ENCODE results near the gene ITGA2.

The ITGA2 gene

DNA sequence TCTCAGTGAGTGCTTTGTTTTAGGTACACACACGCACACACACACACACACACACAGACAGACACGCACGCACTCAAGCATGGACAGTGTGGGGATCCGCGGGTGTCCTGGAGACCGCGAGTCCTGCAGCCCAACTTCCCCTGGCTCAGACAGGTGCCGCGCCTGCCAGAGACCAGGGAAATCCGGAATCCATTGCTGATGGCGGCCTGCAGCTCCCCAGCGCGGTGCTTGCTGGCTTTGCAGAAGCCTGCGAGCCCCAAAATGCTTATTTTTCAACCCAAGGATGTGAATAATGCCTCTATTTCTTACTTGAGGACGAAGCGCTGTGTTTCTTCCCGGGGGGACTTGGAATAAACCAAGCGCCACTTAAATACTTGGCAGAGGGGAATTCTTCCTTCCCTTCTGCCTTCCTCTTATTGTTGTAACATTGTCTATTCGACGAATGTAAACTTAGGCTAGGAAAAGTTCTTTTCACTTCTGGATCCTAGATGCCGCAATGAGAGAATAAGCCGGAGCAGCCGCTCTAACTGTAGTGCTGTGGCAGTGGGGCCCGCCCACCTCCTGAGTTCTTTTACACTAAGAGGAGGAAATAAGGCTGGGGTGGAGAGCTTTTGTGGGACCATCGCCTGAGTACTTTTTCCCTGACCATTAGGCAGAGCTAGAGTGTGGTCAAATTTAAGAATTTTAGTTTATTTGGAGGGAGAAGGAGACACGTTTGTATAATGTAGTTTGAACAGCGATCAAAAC is 802 bp downstream of the ITGA2 start:
- H3K9ac ChIP-seq (ENCODE audit: low read depth, low read length), result peak overlapping the region; percentile 65

DNA sequence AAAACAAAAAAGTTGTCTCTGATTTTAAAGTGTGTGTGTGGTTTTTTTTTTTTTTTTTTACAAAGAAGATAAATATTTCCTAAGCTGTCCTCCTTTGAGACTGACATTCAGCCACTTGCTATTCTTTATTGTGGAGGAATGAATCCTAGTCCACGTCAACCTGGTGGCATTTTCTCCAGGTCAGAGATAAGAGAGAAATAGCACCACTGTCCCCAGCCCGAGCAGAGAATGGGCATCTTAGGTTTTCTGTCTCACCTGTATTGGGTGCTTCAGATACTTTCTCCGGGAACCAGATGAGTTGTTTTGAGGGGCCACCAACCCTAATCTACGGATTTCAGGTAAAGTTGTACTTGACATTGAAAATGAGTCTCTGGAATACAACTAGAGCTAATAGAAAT is 1.4 kb downstream of the ITGA2 start:
- no peaks in the 10 kb centered on the region for H3K27me3 ChIP-seq (ENCODE audit: control insufficient read depth, insufficient read depth, low read length)
- peak overlapping the region; percentile 78 for H3K4me3 ChIP-seq (ENCODE audit: low read length)
- peaks cover 29% of the 10 kb centered on the region for H3K4me1 ChIP-seq (ENCODE audit: control insufficient read depth, insufficient read depth, low read length)

More for the DNA sequence above, 802 bp downstream of the ITGA2 start:
- peak overlapping the region; percentile 99 for H3K4me2 ChIP-seq (ENCODE audit: low read length)
- peak overlapping the region; percentile 78 for H3K4me3 ChIP-seq (ENCODE audit: low read length)
- peaks cover 35% of the 10 kb centered on the region for H3K4me1 ChIP-seq (ENCODE audit: control insufficient read depth, insufficient read depth, low read length)
- H3K9me3 ChIP-seq (replicated peaks; ENCODE audit: low read length), result no peaks in the 10 kb centered on the region
- no peaks in the 10 kb centered on the region for H3K27me3 ChIP-seq (ENCODE audit: control insufficient read depth, insufficient read depth, low read length)
- H3K36me3 ChIP-seq (ENCODE audit: insufficient read depth, low read length), result peaks cover 6% of the 10 kb centered on the region

DNA sequence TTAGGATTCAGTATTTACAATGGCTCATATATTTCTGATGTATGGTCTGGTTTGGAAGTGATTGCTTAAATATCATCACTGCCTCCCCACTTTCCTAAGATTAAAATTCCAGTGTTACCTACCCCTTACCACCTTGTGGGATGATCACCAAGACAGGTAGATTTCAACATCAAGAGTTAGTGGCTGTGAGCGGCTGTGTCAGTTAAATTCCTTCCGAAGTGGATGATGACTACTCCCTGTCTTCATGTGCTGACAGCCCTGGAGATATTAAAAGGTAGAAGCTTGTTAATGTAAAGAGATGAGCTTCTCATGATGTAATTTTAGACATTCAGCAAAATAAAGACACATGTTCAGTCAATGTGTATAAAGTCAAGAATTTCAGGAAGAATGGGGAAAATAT is 4.2 kb downstream of the ITGA2 start:
- Histone ChIP-seq H3K4me3 (ENCODE audit: low read length) (no peak overlapping the region), H3K4me1 (ENCODE audit: control insufficient read depth, insufficient read depth, low read length) (peaks cover 22% of the 10 kb centered on the region), H3K9me3 (replicated peaks; ENCODE audit: low read length) (no peaks in the 10 kb centered on the region), H3K9ac (ENCODE audit: low read depth, low read length) (no peak overlapping the region), H3K36me3 (ENCODE audit: insufficient read depth, low read length) (peaks cover 9% of the 10 kb centered on the region), H3K4me2 (ENCODE audit: low read length) (no peak overlapping the region), H3K27me3 (ENCODE audit: control insufficient read depth, insufficient read depth, low read length) (no peaks in the 10 kb centered on the region)

More for the DNA sequence above, 1.4 kb downstream of the ITGA2 start:
- Histone ChIP-seq H3K36me3 (ENCODE audit: insufficient read depth, low read length) (peaks cover 6% of the 10 kb centered on the region), H3K9ac (ENCODE audit: low read depth, low read length) (peak overlapping the region; percentile 65), H3K9me3 (replicated peaks; ENCODE audit: low read length) (no peaks in the 10 kb centered on the region), H3K4me2 (ENCODE audit: low read length) (peak overlapping the region; percentile 99)

DNA sequence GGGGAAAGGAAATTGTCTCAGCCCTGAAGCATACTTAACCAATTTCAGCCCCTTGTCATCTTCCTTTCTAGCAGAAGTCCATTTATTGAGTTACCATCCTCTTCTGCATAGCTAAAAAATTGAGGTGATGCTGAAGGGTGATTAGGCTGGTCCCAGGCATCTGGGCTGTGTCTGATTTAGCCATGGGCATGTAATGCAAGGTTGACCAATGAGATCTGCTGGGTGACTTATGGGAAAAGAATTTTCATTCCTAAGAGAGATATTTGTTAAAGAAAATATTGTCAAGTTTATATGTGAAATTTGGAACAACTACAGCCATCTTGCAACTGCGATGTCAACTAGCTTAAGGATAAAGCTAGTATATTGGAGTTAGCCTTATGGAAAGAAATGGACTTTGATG is 5.1 kb downstream of the ITGA2 start:
- Histone ChIP-seq H3K27me3 (ENCODE audit: control insufficient read depth, insufficient read depth, low read length) (no peaks in the 10 kb centered on the region), H3K4me3 (ENCODE audit: low read length) (no peak overlapping the region), H3K9me3 (replicated peaks; ENCODE audit: low read length) (no peaks in the 10 kb centered on the region), H3K36me3 (ENCODE audit: insufficient read depth, low read length) (peaks cover 9% of the 10 kb centered on the region), H3K9ac (ENCODE audit: low read depth, low read length) (no peak overlapping the region), H3K4me2 (ENCODE audit: low read length) (no peak overlapping the region), H3K4me1 (ENCODE audit: control insufficient read depth, insufficient read depth, low read length) (peaks cover 16% of the 10 kb centered on the region)

DNA sequence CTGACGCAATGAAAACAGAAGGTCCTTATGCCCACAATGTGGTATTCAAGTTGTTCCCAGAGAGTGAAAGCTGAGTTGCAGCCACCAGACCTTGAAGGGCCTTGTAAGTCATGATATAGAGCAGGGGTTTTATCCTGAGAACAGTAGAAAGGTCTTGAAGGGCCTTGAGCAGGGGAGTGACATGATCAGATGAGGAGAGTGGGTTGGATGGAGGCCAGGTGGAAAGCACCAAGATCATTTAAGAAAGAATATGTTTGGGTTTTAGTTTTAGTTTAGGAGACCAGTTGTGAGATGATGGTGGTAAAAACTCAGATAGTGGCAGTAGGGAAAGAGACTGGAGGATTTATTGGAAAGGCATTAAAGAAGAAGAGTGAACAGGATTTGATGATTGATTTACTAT is 5.9 kb downstream of the ITGA2 start:
- Histone ChIP-seq H3K9ac (ENCODE audit: low read depth, low read length) (no peak overlapping the region), H3K4me3 (ENCODE audit: low read length) (no peak overlapping the region), H3K9me3 (replicated peaks; ENCODE audit: low read length) (no peaks in the 10 kb centered on the region), H3K4me2 (ENCODE audit: low read length) (no peak overlapping the region), H3K36me3 (ENCODE audit: insufficient read depth, low read length) (peaks cover 9% of the 10 kb centered on the region), H3K4me1 (ENCODE audit: control insufficient read depth, insufficient read depth, low read length) (peaks cover 16% of the 10 kb centered on the region), H3K27me3 (ENCODE audit: control insufficient read depth, insufficient read depth, low read length) (no peaks in the 10 kb centered on the region)

DNA sequence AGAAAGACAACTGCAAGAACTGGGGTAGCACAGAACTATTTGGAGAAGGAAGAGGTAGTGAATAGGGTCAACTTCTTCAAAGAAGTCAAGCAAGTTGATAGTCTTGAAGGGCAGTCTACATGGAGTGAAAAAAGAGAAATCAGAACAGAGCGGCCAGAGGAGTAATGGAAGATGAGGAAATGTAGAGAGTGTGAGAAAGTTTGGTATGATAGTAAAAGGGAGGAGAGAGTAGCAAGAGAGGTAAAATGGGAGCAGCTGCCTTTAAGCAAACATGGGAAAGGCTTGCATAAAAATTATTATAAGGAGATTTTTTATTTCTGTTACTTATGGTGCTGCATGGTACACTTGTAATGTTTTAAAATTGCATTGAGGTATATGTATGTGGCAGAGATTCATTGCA is 6.8 kb downstream of the ITGA2 start:
- H3K4me1 ChIP-seq (ENCODE audit: control insufficient read depth, insufficient read depth, low read length), result peaks cover 8% of the 10 kb centered on the region
- H3K36me3 ChIP-seq (ENCODE audit: insufficient read depth, low read length), result peaks cover 9% of the 10 kb centered on the region

DNA sequence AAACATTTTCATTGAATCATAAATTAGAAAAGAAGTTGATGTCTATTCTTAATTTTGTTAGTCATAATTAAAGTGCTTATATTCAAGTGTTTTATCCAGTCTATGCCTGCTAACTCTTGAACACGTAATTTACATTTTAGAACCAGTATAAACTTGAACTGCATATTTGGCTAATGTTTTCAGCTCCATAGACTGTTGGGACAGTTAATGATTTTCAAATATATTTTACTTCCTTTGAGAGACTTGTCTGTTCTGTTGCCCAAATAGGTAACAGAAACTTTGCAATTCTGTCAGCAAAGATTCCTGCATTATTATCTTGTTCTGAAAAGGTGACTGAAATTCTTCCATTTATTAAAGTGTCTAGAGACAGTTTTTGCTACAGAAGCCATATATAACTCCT is 7.8 kb downstream of the ITGA2 start:
- no peak overlapping the region for H3K9ac ChIP-seq (ENCODE audit: low read depth, low read length)
- no peaks in the 10 kb centered on the region for H3K27me3 ChIP-seq (ENCODE audit: control insufficient read depth, insufficient read depth, low read length)
- H3K4me1 ChIP-seq (ENCODE audit: control insufficient read depth, insufficient read depth, low read length), result peaks cover 6% of the 10 kb centered on the region
- H3K9me3 ChIP-seq (replicated peaks; ENCODE audit: low read length), result no peaks in the 10 kb centered on the region
- peak overlapping the region; percentile 38 for H3K4me2 ChIP-seq (ENCODE audit: low read length)
- H3K36me3 ChIP-seq (ENCODE audit: insufficient read depth, low read length), result peaks cover 9% of the 10 kb centered on the region
- no peak overlapping the region for H3K4me3 ChIP-seq (ENCODE audit: low read length)

More for the DNA sequence above, 6.8 kb downstream of the ITGA2 start:
- Histone ChIP-seq H3K9me3 (replicated peaks; ENCODE audit: low read length) (no peaks in the 10 kb centered on the region), H3K4me3 (ENCODE audit: low read length) (no peak overlapping the region), H3K27me3 (ENCODE audit: control insufficient read depth, insufficient read depth, low read length) (no peaks in the 10 kb centered on the region), H3K4me2 (ENCODE audit: low read length) (no peak overlapping the region), H3K9ac (ENCODE audit: low read depth, low read length) (no peak overlapping the region)

DNA sequence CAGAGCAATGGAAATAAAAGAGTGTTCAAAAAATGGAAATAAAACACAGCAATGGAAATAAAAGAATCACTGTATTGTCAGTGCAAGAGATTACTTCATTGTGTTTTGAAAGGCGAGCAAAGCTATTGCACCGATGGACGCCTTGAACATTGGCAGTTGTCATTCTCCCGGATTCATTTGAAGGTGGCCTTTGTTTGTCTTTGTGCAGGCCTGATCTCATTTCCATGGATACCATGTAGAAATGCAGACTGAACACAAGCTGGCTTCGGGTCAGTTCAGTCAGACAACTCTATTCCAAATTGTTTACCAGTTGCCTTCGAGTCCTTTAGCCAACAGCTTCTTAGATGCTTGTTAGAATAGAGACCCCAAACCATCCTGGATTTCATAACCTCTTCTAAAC is 8.3 kb downstream of the ITGA2 start:
- Histone ChIP-seq H3K4me3 (ENCODE audit: low read length) (no peak overlapping the region), H3K36me3 (ENCODE audit: insufficient read depth, low read length) (peaks cover 7% of the 10 kb centered on the region), H3K27me3 (ENCODE audit: control insufficient read depth, insufficient read depth, low read length) (no peaks in the 10 kb centered on the region), H3K4me2 (ENCODE audit: low read length) (peak overlapping the region; percentile 38), H3K4me1 (ENCODE audit: control insufficient read depth, insufficient read depth, low read length) (peaks cover 6% of the 10 kb centered on the region), H3K9ac (ENCODE audit: low read depth, low read length) (no peak overlapping the region), H3K9me3 (replicated peaks; ENCODE audit: low read length) (no peaks in the 10 kb centered on the region)

DNA sequence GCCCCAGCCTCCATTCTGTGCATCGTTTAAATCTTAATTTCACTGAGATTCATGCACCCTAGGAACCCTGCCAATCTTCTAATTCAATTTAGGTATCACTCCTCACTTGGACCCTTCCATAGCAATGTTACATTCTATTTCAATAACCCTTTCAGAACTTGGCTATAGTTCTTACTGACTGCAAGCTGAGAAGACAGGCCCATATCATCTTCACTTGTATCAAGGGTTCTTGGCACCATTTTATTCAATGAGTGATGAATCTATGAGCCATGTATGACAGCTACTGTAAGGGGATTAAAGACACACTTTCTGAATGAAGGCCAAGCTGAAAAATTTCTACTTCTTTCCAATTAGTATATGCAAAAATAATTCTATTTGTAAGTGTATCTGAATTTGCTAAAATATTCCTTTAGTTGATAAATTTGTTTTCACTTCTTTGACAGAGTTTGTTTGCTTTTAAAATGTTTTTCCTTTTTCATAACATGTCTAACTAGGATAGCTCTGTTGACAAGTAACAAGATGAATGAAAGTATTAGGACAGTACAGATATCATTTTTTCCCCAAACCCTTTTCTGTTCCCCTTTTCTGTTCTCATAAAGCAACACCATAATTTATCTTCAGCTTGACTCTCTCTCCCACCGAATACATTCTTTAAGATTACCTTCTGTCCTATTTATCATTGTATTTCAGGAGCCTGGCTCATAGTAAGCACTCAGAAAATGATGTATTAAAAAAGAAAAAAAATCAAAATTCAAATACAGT is 9.6 kb downstream of the ITGA2 start:
- Histone ChIP-seq H3K4me1 (ENCODE audit: control insufficient read depth, insufficient read depth, low read length) (peaks cover 11% of the 10 kb centered on the region), H3K4me2 (ENCODE audit: low read length) (no peak overlapping the region), H3K9me3 (replicated peaks; ENCODE audit: low read length) (no peaks in the 10 kb centered on the region), H3K36me3 (ENCODE audit: insufficient read depth, low read length) (peaks cover 3% of the 10 kb centered on the region), H3K9ac (ENCODE audit: low read depth, low read length) (no peak overlapping the region), H3K27me3 (ENCODE audit: control insufficient read depth, insufficient read depth, low read length) (no peaks in the 10 kb centered on the region), H3K4me3 (ENCODE audit: low read length) (no peak overlapping the region)

DNA sequence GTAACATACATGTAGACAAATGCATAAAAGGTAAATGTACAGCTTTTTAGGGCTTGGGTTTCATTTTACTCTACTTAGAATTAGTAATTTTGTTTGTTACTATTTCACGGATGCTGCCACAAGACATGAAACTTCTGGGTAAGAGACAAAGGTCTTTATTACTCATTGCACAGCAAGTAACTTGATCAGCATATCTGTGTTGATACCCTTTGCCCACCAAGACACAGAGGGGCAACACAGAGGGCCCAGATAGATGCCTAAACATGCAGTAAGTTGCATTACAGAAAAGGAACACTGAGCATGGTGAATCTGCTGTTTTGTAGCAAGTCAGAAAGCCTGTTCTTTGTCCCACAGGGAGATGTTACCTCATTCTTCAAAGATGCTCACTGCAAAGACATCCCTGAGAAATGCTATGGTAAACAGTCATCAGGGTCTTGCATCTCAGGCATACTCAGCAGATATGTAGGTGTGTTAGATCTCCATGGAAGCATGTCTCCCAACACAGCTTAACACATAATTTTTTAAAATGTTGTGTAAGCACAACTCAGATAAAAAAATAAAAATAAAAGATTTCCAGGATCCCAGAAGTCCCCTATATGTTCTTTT is 10.3 kb downstream of the ITGA2 start:
- Histone ChIP-seq H3K9ac (ENCODE audit: low read depth, low read length) (no peak overlapping the region), H3K4me1 (ENCODE audit: control insufficient read depth, insufficient read depth, low read length) (peaks cover 19% of the 10 kb centered on the region), H3K36me3 (ENCODE audit: insufficient read depth, low read length) (peaks cover 3% of the 10 kb centered on the region), H3K4me2 (ENCODE audit: low read length) (no peak overlapping the region), H3K27me3 (ENCODE audit: control insufficient read depth, insufficient read depth, low read length) (no peaks in the 10 kb centered on the region), H3K4me3 (ENCODE audit: low read length) (no peak overlapping the region), H3K9me3 (replicated peaks; ENCODE audit: low read length) (no peaks in the 10 kb centered on the region)

DNA sequence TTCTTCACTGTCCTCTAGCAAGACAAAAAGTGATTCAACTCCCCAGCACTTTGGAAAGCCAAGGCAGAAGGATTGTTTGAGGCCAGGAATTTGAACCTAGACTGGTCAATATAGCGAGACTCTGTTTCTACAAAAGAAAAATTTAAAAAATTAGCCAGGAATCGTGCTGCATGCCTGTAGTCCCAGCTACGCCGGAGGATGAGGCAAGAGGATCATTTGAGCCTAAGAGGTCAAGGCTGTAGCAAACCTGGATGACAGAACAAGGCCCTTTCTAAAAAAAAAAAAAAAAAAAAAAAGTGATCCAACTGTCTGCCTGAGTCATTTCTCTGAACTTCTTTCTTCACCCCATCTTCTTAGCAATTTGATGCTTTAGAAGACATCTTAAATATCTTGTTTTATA is 12.4 kb downstream of the ITGA2 start:
- H3K36me3 ChIP-seq (ENCODE audit: insufficient read depth, low read length), result peaks cover 3% of the 10 kb centered on the region
- no peaks in the 10 kb centered on the region for H3K9me3 ChIP-seq (replicated peaks; ENCODE audit: low read length)
- H3K4me3 ChIP-seq (ENCODE audit: low read length), result no peak overlapping the region
- H3K27me3 ChIP-seq (ENCODE audit: control insufficient read depth, insufficient read depth, low read length), result no peaks in the 10 kb centered on the region
- no peak overlapping the region for H3K4me2 ChIP-seq (ENCODE audit: low read length)
- H3K9ac ChIP-seq (ENCODE audit: low read depth, low read length), result no peak overlapping the region
- peaks cover 27% of the 10 kb centered on the region for H3K4me1 ChIP-seq (ENCODE audit: control insufficient read depth, insufficient read depth, low read length)
